ENCODE results near the gene CACNA1A. TPM values are rescaled to one million over a fixed set of nuclear protein-coding genes. Genes with fewer than 3 reads are reported as not detected.

CACNA1A gene
- polyA plus RNA-seq, 1 donor (not counting 4 experiments of a cell fraction or from before 2014, with no cell fraction given): not detected

- Histone ChIP-seq H3K36me3 (ENCODE audit: control insufficient read depth in 2 of 2, extremely low read depth in 1 of 2, insufficient read depth in 2 of 2, low read length in 2 of 2) (no peaks in the 10 kb centered on the region), H3K9ac (ENCODE audit: control insufficient read depth, extremely low read depth, insufficient read depth, low read length) (no peak overlapping the region), H3K27ac (ENCODE audit: control insufficient read depth, insufficient read depth, low read length) (no peak overlapping the region), H3K27me3 (ENCODE audit: control insufficient read depth, extremely low read depth, insufficient read depth, low read length) (no peaks in the 10 kb centered on the region), H3K79me2 (ENCODE audit: control insufficient read depth, insufficient read depth, low read length) (no peaks in the 10 kb centered on the region), H4K20me1 (ENCODE audit: control insufficient read depth, extremely low read depth, insufficient read depth, low read length) (no peaks in the 10 kb centered on the region), H2AFZ (ENCODE audit: control insufficient read depth, low read length) (no peak overlapping the region), H3K4me2 (ENCODE audit: control insufficient read depth, extremely low read depth, insufficient read depth, low read depth, low read length) (no peak overlapping the region), H3K4me1 (ENCODE audit: control insufficient read depth, extremely low read depth, insufficient read depth, low read length) (no peaks in the 10 kb centered on the region), H3K9me1 (ENCODE audit: control insufficient read depth, extremely low read depth, insufficient read depth, low read length) (no peaks in the 10 kb centered on the region), H3K9me3 (ENCODE audit: control insufficient read depth, low read depth, low read length) (no peaks in the 10 kb centered on the region), H3K4me3 (ENCODE audit: control insufficient read depth in 2 of 3, extremely low read depth in 1 of 3, insufficient read depth in 2 of 3, low read depth in 1 of 3, low read length in 3 of 3) (no peak overlapping the region)
- no peak for FAIRE-seq
- DNase-seq (ENCODE audit: low read depth, low spot score): no peak
- dilution Hi-C loops (cut with MboI; ENCODE audit: extremely low pct_ligation_motif_present, low sequenced_read_pairs): no loop called here
- TF ChIP-seq EZH2 (IDR thresholded peaks at IDR 0.05; ENCODE audit: low read length) (no peak), CTCF (optimal IDR thresholded peaks at IDR 0.05 in 1 of 3, IDR thresholded peaks at IDR 0.05 in 1 of 3, conservative IDR thresholded peaks at IDR 0.05 in 1 of 3; ENCODE audit: extremely low read depth in 1 of 3, insufficient read depth in 2 of 3, low read length in 3 of 3) (no peak)
Measured at GRCh38 chr19:13547102-13547501, 40.8 kb upstream of the CACNA1A start.

- no peaks in the 10 kb centered on the region for H3K36me3 ChIP-seq (ENCODE audit: control insufficient read depth in 2 of 2, extremely low read depth in 1 of 2, insufficient read depth in 2 of 2, low read length in 2 of 2)
- H3K4me1 ChIP-seq (ENCODE audit: control insufficient read depth, extremely low read depth, insufficient read depth, low read length): no peaks in the 10 kb centered on the region
- no peaks in the 10 kb centered on the region for H3K79me2 ChIP-seq (ENCODE audit: control insufficient read depth, insufficient read depth, low read length)
- TF ChIP-seq EZH2 (IDR thresholded peaks at IDR 0.05; ENCODE audit: low read length) (no peak), CTCF (optimal IDR thresholded peaks at IDR 0.05 in 1 of 3, IDR thresholded peaks at IDR 0.05 in 1 of 3, conservative IDR thresholded peaks at IDR 0.05 in 1 of 3; ENCODE audit: extremely low read depth in 1 of 3, insufficient read depth in 2 of 3, low read length in 3 of 3) (no peak)
- no peak overlapping the region for H3K4me3 ChIP-seq (ENCODE audit: control insufficient read depth in 2 of 3, extremely low read depth in 1 of 3, insufficient read depth in 2 of 3, low read depth in 1 of 3, low read length in 3 of 3)
- no peak overlapping the region for H3K9ac ChIP-seq (ENCODE audit: control insufficient read depth, extremely low read depth, insufficient read depth, low read length)
- H3K9me3 ChIP-seq (ENCODE audit: control insufficient read depth, low read depth, low read length): no peaks in the 10 kb centered on the region
- H3K27ac ChIP-seq (ENCODE audit: control insufficient read depth, insufficient read depth, low read length): no peak overlapping the region
- H4K20me1 ChIP-seq (ENCODE audit: control insufficient read depth, extremely low read depth, insufficient read depth, low read length): no peaks in the 10 kb centered on the region
- no peak overlapping the region for H2AFZ ChIP-seq (ENCODE audit: control insufficient read depth, low read length)
- no peaks in the 10 kb centered on the region for H3K9me1 ChIP-seq (ENCODE audit: control insufficient read depth, extremely low read depth, insufficient read depth, low read length)
- no peak overlapping the region for H3K4me2 ChIP-seq (ENCODE audit: control insufficient read depth, extremely low read depth, insufficient read depth, low read depth, low read length)
- H3K27me3 ChIP-seq (ENCODE audit: control insufficient read depth, extremely low read depth, insufficient read depth, low read length): no peaks in the 10 kb centered on the region
- no peak for DNase-seq (ENCODE audit: low read depth, low spot score)
- FAIRE-seq: no peak
- dilution Hi-C loops (cut with MboI; ENCODE audit: extremely low pct_ligation_motif_present, low sequenced_read_pairs): no loop called here
Measured at GRCh38 chr19:13544423-13544822, 38.1 kb upstream of the CACNA1A start.

Measured in keratinocyte (primary cell).